Measurements from ENCODE around the gene CMPK2.
A peak's percentile ranks its signal among the peaks of the same experiment; 100 is the strongest.

CMPK2 gene

GRCh38 chr2:6846967-6847681 lies 18.6 kb downstream of the CMPK2 start:
- in situ Hi-C loops (cut with HindIII; ENCODE audit: low pct_unique_long_range_greater_than_20kb, low sequenced_read_pairs), result no loop called here
- no peak for TF ChIP-seq JUND (IDR thresholded peaks at IDR 0.05; ENCODE audit: low read depth)
- no peak for DNase-seq (ENCODE audit: low read depth in 1 of 2, low spot score in 1 of 2)

GRCh38 chr2:6846540-6846939 lies 19.2 kb downstream of the CMPK2 start:
- no peak for TF ChIP-seq JUND (IDR thresholded peaks at IDR 0.05; ENCODE audit: low read depth)
- in situ Hi-C loops (cut with HindIII; ENCODE audit: low pct_unique_long_range_greater_than_20kb, low sequenced_read_pairs), result no loop called here
- no peak for DNase-seq (ENCODE audit: low read depth in 1 of 2, low spot score in 1 of 2)

GRCh38 chr2:6845903-6846302 lies 19.8 kb downstream of the CMPK2 start:
- TF ChIP-seq JUND (IDR thresholded peaks at IDR 0.05; ENCODE audit: low read depth), result no peak
- no peak for DNase-seq (ENCODE audit: low read depth in 1 of 2, low spot score in 1 of 2)
- in situ Hi-C loops (cut with HindIII; ENCODE audit: low pct_unique_long_range_greater_than_20kb, low sequenced_read_pairs), result no loop called here

- TF ChIP-seq JUND (IDR thresholded peaks at IDR 0.05; ENCODE audit: low read depth), result no peak
- peak in 1 of 2 experiments; percentile 20 for DNase-seq (ENCODE audit: low read depth in 1 of 2, low spot score in 1 of 2)
- in situ Hi-C loops (cut with HindIII; ENCODE audit: low pct_unique_long_range_greater_than_20kb, low sequenced_read_pairs), result no loop called here
Observed at GRCh38 chr2:6845312-6845711, 20.4 kb downstream of the CMPK2 start.

- DNase-seq (ENCODE audit: low read depth in 1 of 2, low spot score in 1 of 2), result no peak
- in situ Hi-C loops (cut with HindIII; ENCODE audit: low pct_unique_long_range_greater_than_20kb, low sequenced_read_pairs), result no loop called here
- TF ChIP-seq JUND (IDR thresholded peaks at IDR 0.05; ENCODE audit: low read depth), result no peak
Observed at GRCh38 chr2:6841537-6842287, 24.0 kb downstream of the CMPK2 start.

GRCh38 chr2:6838673-6839319 lies 26.9 kb downstream of the CMPK2 start:
- no peak for TF ChIP-seq JUND (IDR thresholded peaks at IDR 0.05; ENCODE audit: low read depth)
- no peak for DNase-seq (ENCODE audit: low read depth in 1 of 2, low spot score in 1 of 2)
- in situ Hi-C loops (cut with HindIII; ENCODE audit: low pct_unique_long_range_greater_than_20kb, low sequenced_read_pairs), result no loop called here

GRCh38 chr2:6835467-6835866 lies 30.2 kb downstream of the CMPK2 start:
- no peak for DNase-seq (ENCODE audit: low read depth in 1 of 2, low spot score in 1 of 2)
- in situ Hi-C loops (cut with HindIII; ENCODE audit: low pct_unique_long_range_greater_than_20kb, low sequenced_read_pairs), result no loop called here
- no peak for TF ChIP-seq JUND (IDR thresholded peaks at IDR 0.05; ENCODE audit: low read depth)

- no peak for TF ChIP-seq JUND (IDR thresholded peaks at IDR 0.05; ENCODE audit: low read depth)
- in situ Hi-C loops (cut with HindIII; ENCODE audit: low pct_unique_long_range_greater_than_20kb, low sequenced_read_pairs), result no loop called here
- no peak for DNase-seq (ENCODE audit: low read depth in 1 of 2, low spot score in 1 of 2)
Observed at GRCh38 chr2:6834163-6834562, 31.5 kb downstream of the CMPK2 start.

GRCh38 chr2:6833300-6833604 lies 32.5 kb downstream of the CMPK2 start:
- no peak for DNase-seq (ENCODE audit: low read depth in 1 of 2, low spot score in 1 of 2)
- in situ Hi-C loops (cut with HindIII; ENCODE audit: low pct_unique_long_range_greater_than_20kb, low sequenced_read_pairs), result no loop called here
- TF ChIP-seq JUND (IDR thresholded peaks at IDR 0.05; ENCODE audit: low read depth), result no peak

- no peak for DNase-seq (ENCODE audit: low read depth in 1 of 2, low spot score in 1 of 2)
- no peak for TF ChIP-seq JUND (IDR thresholded peaks at IDR 0.05; ENCODE audit: low read depth)
- in situ Hi-C loops (cut with HindIII; ENCODE audit: low pct_unique_long_range_greater_than_20kb, low sequenced_read_pairs), result no loop called here
Observed at GRCh38 chr2:6832596-6833299, 33.0 kb downstream of the CMPK2 start.

- in situ Hi-C loops (cut with HindIII; ENCODE audit: low pct_unique_long_range_greater_than_20kb, low sequenced_read_pairs), result no loop called here
- no peak for DNase-seq (ENCODE audit: low read depth in 1 of 2, low spot score in 1 of 2)
- no peak for TF ChIP-seq JUND (IDR thresholded peaks at IDR 0.05; ENCODE audit: low read depth)
Observed at GRCh38 chr2:6831229-6831628, 34.5 kb downstream of the CMPK2 start.

- in situ Hi-C loops (cut with HindIII; ENCODE audit: low pct_unique_long_range_greater_than_20kb, low sequenced_read_pairs), result no loop called here
- peak in 1 of 2 experiments; percentile 21 for DNase-seq (ENCODE audit: low read depth in 1 of 2, low spot score in 1 of 2)
Observed at GRCh38 chr2:6828299-6828584, 37.5 kb downstream of the CMPK2 start.

More at GRCh38 chr2:6828299-6828584, 37.5 kb downstream of the CMPK2 start:
- no peak for TF ChIP-seq JUND (IDR thresholded peaks at IDR 0.05; ENCODE audit: low read depth)
